Right cardiac atrium (tissue), 5 donors: Measurements from ENCODE around the gene METAP1. TPM values are rescaled to one million over a fixed set of nuclear protein-coding genes. Genes with fewer than 3 reads are reported as not detected.
"Not testable (repeated sequence)": the region's sequence is repeated elsewhere in the genome, so short reads cannot be mapped to it uniquely, and the experiment has no call there.

Experiments
- ATAC-seq, 2 donors: fragments of 200-7000 bp; cut with Tn5 transposase; one replicate each; pipeline versions ENCODE4 v1.8.0 to v1.9.1; 2020; ENCODE audit warnings: moderate library complexity in 2 of 2, mild to moderate bottlenecking in 1 of 2
- DNase-seq, 3 donors: peaks; one replicate each; pipeline ENCODE4 v3.0.0-alpha.2; 2020
- H3K27ac ChIP-seq: one replicate; pipeline ENCODE4 v1.5.1; 2013; ENCODE audit warnings: mild to moderate bottlenecking, low read length, control low read depth, moderate library complexity
- H3K27me3 ChIP-seq: one replicate; pipeline ENCODE4 v1.6.1; 2013; ENCODE audit not compliant: control insufficient read depth, insufficient read depth
- H3K4me1 ChIP-seq: one replicate; pipeline ENCODE4 v1.6.1; 2013; ENCODE audit warnings: low read length; ENCODE audit not compliant: control insufficient read depth, insufficient read depth
- H3K4me3 ChIP-seq: one replicate; pipeline ENCODE4 v1.5.1; 2013; ENCODE audit warnings: low read length, control low read depth
- H3K9me3 ChIP-seq: one replicate; pipeline ENCODE4 v1.6.1; 2013; ENCODE audit warnings: low read length; ENCODE audit not compliant: control insufficient read depth
- WGBS: extraction: QIAGEN DNeasy Blood & Tissue Kit; methylation state at CpG from one replicate; pipeline ENCODE4 v1.1.7; 2013; 5-methylcytosine and 5-hydroxymethylcytosine counted together
- intact Hi-C, 4 donors: fragments of 100-400 bp; cut with DNase I; formaldehyde crosslinking; loops; one replicate each; pipeline versions ENCODE4 v1.11.0 to v1.14.0; 2022 to 2023
- polyA plus RNA-seq: library from polyadenylated mRNA; stranded (reverse); fragments of 200-250 nt; gene quantifications from one replicate; pipeline ENCODE4 v1.2.3, GENCODE V29; 2013
- total RNA-seq, 4 donors: library from RNA; stranded (reverse); fragmentation: NEBNext Ultra II Directional; extraction: Animal tissue kit (Norgen Biotek cat#: 25700); gene quantifications; one replicate each; pipeline ENCODE4 v1.2.1, GENCODE V29; 2021
- donor health status: healthy with polysubstance abuse.
- donor health status: DM: no; HTN: yes; CAD: no.
- donor health status: DM: no; HTN: no; CAD: no.
- donor health status: DM: no; HTN: yes; CAD: no; lungs with severe emphysema.
- donor health status: DM: yes; HTN: yes; CAD: no.

The METAP1 gene
- total and polyA plus RNA-seq, 5 donors: 26.7 to 53.2 (median 39.9) TPM

DNA sequence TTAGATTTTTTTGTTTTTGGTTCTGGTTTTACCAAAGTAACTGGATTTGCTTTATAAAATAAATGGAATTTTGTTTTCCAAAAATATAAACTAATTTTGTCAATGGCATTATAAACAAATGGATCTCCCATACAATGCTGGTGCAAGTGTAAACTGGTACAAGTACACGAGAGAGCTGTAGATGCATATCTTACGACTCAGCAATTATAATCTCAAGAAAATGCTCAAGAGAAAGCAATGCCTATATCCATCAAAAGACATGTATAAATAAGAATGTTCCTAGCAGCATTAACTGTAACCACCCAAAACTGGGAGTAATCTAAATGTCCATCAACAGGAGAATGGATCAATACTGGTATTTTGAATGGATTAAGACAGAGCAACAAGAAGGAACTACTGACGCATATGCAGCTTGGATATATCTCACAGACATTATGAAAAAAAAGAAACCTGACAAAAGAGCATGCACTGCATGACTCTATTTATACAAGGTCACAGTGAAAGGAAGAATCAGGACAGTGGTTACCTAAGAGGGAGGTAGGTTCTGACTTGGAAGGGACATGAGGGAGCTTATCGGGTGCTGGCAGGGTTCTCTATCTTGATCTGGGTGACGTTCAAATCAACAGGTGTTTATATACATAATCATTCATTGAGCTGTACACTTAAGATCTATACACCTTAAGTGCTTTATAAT, 83.6 kb downstream of the METAP1 start:
- 83% methylated on average over 5 of the region's 5 CpGs for WGBS
- intact Hi-C loops: no loop called here
- ATAC-seq (no peak), DNase-seq (no peak)
- Histone ChIP-seq H3K27ac (no peak overlapping the region), H3K4me3 (no peak overlapping the region), H3K27me3 (no peaks in the 10 kb centered on the region), H3K9me3 (no peaks in the 10 kb centered on the region), H3K4me1 (no peaks in the 10 kb centered on the region)

DNA sequence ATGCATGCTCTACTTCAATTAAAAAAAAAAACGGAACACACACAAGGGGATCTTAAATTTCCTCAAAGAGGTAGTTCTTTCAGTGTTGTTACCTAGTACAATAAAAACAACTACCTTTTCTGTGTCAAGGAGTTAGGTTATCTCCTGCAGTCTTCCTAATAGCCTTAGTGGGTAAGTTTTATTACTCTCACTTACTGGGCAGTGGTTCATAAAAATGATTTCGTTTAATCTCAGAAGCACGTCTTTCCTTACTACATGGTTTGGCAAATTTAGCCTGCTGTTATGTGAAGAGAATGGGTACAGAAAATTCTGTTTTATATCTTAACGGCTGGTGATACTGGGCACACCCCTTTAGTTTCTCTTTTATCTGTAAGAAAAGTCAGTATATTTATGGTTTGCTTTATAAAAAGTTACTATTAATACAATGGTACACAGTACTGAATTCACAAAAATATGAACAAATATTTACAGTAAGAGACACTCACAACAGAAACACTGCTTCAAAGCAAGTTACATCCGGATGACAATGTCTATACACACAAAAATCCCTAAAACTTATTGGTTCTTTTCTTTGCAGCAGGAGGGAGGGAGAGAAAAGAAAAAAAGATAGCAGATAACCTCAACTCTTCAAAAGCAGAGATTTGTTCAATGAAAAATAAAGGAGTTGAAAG, 84.2 kb downstream of the METAP1 start:
- ATAC-seq (no peak), DNase-seq (no peak)
- Histone ChIP-seq H3K4me1 (no peaks in the 10 kb centered on the region), H3K9me3 (no peaks in the 10 kb centered on the region), H3K4me3 (no peak overlapping the region), H3K27ac (no peak overlapping the region), H3K27me3 (no peaks in the 10 kb centered on the region)
- 84% methylated on average over 5 of the region's 5 CpGs for WGBS
- intact Hi-C loops: no loop called here

DNA sequence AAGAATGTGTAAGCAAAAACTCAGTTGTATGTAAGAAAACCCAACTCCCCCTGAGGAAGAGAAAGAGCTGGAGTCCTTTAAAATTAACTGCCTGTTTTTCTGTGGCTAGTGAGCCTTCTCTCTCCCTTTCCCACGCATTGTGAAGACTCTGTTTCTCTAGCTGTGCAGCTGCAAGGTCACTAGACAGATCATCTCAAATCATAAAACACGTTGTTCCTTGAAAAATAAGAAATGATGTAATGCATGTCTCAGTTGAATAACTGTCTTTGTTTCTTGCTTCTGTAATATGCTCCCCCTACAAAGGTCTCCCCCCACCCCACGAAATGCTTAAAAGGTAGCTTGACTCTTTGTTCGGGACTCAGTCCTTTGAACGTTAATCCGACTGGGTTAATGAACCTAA, 85.3 kb downstream of the METAP1 start:
- H3K9me3 ChIP-seq, H3K4me3 ChIP-seq, DNase-seq, H3K4me1 ChIP-seq, H3K27ac ChIP-seq, intact Hi-C loops, H3K27me3 ChIP-seq, ATAC-seq: not testable (repeated sequence)
- WGBS: 79% methylated on average over 6 of the region's 6 CpGs

GRCh38 chr4:99082192-99082591, 86.7 kb downstream of the METAP1 start:
- no peaks in the 10 kb centered on the region for H3K4me1 ChIP-seq
- no peaks in the 10 kb centered on the region for H3K9me3 ChIP-seq
- H3K4me3 ChIP-seq: no peak overlapping the region
- WGBS: 94% methylated on average over 5 of the region's 5 CpGs
- no peak overlapping the region for H3K27ac ChIP-seq
- DNase-seq (no peak), ATAC-seq (no peak)
- H3K27me3 ChIP-seq: no peaks in the 10 kb centered on the region
- intact Hi-C loops: no loop called here

GRCh38 chr4:99084595-99084994, 89.1 kb downstream of the METAP1 start:
- intact Hi-C loops: no loop called here
- ATAC-seq (no peak), DNase-seq (no peak)
- no peak overlapping the region for H3K27ac ChIP-seq
- H3K9me3 ChIP-seq: no peaks in the 10 kb centered on the region
- H3K4me1 ChIP-seq: no peaks in the 10 kb centered on the region
- WGBS: 86% methylated on average over 2 of the region's 2 CpGs
- no peak overlapping the region for H3K4me3 ChIP-seq
- H3K27me3 ChIP-seq: no peaks in the 10 kb centered on the region

DNA sequence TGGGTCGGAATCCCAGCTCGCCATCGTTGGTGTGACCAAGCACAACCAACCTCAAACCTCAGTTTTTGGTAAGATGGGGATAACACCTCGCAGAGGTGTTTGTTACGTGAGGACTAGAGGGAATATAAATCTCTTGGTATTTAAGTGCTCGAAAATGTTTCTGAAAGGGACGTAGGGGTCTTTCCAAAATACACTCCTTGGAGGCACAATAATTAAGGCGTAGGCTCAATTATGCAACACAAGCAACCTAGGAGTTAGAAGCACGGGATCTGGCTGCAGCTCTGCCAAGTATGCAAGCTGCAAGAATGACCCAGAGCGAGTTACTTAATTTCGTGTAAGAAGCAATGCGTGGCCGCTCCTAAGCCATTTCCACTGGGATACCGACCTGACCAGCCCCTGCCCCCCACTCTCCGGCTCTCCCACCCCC, 92.5 kb downstream of the METAP1 start:
- DNase-seq: peak; percentile 68 to 84 (median 79)
- Histone ChIP-seq H3K27ac (peak overlapping the region; percentile 70), H3K27me3 (no peaks in the 10 kb centered on the region), H3K9me3 (no peaks in the 10 kb centered on the region), H3K4me3 (peak overlapping the region; percentile 82), H3K4me1 (no peaks in the 10 kb centered on the region)
- 4% methylated on average over 15 of the region's 15 CpGs for WGBS
- intact Hi-C loops: no loop called here
- peak; percentile 80 to 83 for ATAC-seq

GRCh38 chr4:99088481-99089365, 93.2 kb downstream of the METAP1 start, which contains the start of gene ADH5:
Gene ADH5 (minus strand): TSS chr4:99088788. CDS start chr4:99088700, 88 bp downstream.
- H3K4me3 ChIP-seq: peak within 1 kb of the TSS; percentile 82
- no peaks in the 10 kb centered on the region for H3K4me1 ChIP-seq
- under 1% methylated on average over 53 of the region's 53 CpGs for WGBS
- DNase-seq: peak; percentile 93 to 96 (median 95)
- no peaks in the 10 kb centered on the region for H3K27me3 ChIP-seq
- ATAC-seq: peak; percentile 99 to 100
- H3K27ac ChIP-seq: peak within 1 kb of the TSS; percentile 98
- intact Hi-C loops: no loop called here
- no peaks in the 10 kb centered on the region for H3K9me3 ChIP-seq

GRCh38 chr4:99090481-99091215, 95.1 kb downstream of the METAP1 start:
- 60% methylated on average over 2 of the region's 2 CpGs for WGBS
- no peak overlapping the region for H3K27ac ChIP-seq
- DNase-seq (no peak), ATAC-seq (no peak)
- no peaks in the 10 kb centered on the region for H3K27me3 ChIP-seq
- no peaks in the 10 kb centered on the region for H3K4me1 ChIP-seq
- H3K4me3 ChIP-seq: no peak overlapping the region
- no peaks in the 10 kb centered on the region for H3K9me3 ChIP-seq
- intact Hi-C loops: no loop called here

- ATAC-seq (no peak), DNase-seq (no peak)
- WGBS: 53% methylated on average over 2 of the region's 2 CpGs
- Histone ChIP-seq H3K9me3 (no peaks in the 10 kb centered on the region), H3K27ac (no peak overlapping the region), H3K4me3 (no peak overlapping the region), H3K27me3 (no peaks in the 10 kb centered on the region), H3K4me1 (no peaks in the 10 kb centered on the region)
- intact Hi-C loops: no loop called here
These were observed 95.7 kb downstream of the METAP1 start for GRCh38 chr4:99091216-99091575.

DNA sequence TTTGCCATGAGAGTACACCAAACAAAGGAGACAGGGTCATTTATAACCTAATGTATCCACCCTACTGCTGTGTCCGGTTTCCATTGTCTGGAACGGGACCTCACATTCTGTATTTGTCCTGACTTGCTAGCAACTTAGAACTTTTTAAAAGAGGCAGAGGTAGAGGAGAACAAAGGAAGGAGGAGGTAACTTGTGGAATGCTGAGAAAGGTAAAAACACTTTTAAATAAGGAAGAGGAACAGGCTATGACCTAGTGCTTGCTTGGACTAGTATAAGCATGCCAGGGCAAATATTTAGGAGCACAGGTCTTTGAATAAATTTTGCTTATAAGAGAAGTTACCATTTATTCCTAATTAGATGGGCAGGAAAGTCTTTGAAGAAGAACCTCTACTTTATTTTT, 96.3 kb downstream of the METAP1 start:
- 88% methylated on average over 2 of the region's 2 CpGs for WGBS
- H3K4me1 ChIP-seq, H3K27me3 ChIP-seq, H3K9me3 ChIP-seq, ATAC-seq, H3K27ac ChIP-seq, intact Hi-C loops, H3K4me3 ChIP-seq, DNase-seq: not testable (repeated sequence)
